HG03378 (cell line): ENCODE measurements around the gene HIVEP1.

Source experiments
- ATAC-seq: cut with Tn5 transposase; IDR thresholded peaks from one replicate; pipeline ENCODE4 v1.9.1; 2021; ENCODE audit warnings: mild to moderate bottlenecking, moderate library complexity; ENCODE audit not compliant: unreplicated experiment

The HIVEP1 gene

GRCh38 chr6:12017263-12017662 is 5.2 kb downstream of the HIVEP1 start:
- ATAC-seq, result no peak

- ATAC-seq, result no peak
Measured at GRCh38 chr6:12017876-12018401, 5.8 kb downstream of the HIVEP1 start.

- no peak for ATAC-seq
Measured at GRCh38 chr6:12020187-12020791, 8.2 kb downstream of the HIVEP1 start.

- no peak for ATAC-seq
Measured at GRCh38 chr6:12022481-12022880, 10.4 kb downstream of the HIVEP1 start.

GRCh38 chr6:12022953-12023388 is 10.9 kb downstream of the HIVEP1 start:
- no peak for ATAC-seq

GRCh38 chr6:12024216-12024615 is 12.1 kb downstream of the HIVEP1 start:
- no peak for ATAC-seq

- no peak for ATAC-seq
Measured at GRCh38 chr6:12024699-12025434, 12.8 kb downstream of the HIVEP1 start.

GRCh38 chr6:12026120-12026519 is 14.0 kb downstream of the HIVEP1 start:
- no peak for ATAC-seq

GRCh38 chr6:12026833-12027232 is 14.7 kb downstream of the HIVEP1 start:
- no peak for ATAC-seq

GRCh38 chr6:12028213-12028612 is 16.1 kb downstream of the HIVEP1 start:
- ATAC-seq, result no peak

GRCh38 chr6:12029979-12030737 is 18.0 kb downstream of the HIVEP1 start:
- no peak for ATAC-seq

- no peak for ATAC-seq
Measured at GRCh38 chr6:12030993-12031550, 19.0 kb downstream of the HIVEP1 start.

- no peak for ATAC-seq
Measured at GRCh38 chr6:12032783-12033573, 20.9 kb downstream of the HIVEP1 start.

- no peak for ATAC-seq
Measured at GRCh38 chr6:12033770-12034169, 21.7 kb downstream of the HIVEP1 start.

- ATAC-seq, result no peak
Measured at GRCh38 chr6:12034349-12034748, 22.2 kb downstream of the HIVEP1 start.

GRCh38 chr6:12034837-12035236 is 22.7 kb downstream of the HIVEP1 start:
- ATAC-seq, result no peak

GRCh38 chr6:12036766-12037165 is 24.7 kb downstream of the HIVEP1 start:
- no peak for ATAC-seq

GRCh38 chr6:12037798-12038197 is 25.7 kb downstream of the HIVEP1 start:
- ATAC-seq, result no peak

GRCh38 chr6:12039540-12040459 is 27.7 kb downstream of the HIVEP1 start:
- no peak for ATAC-seq
